Lower lobe of right lung (tissue), 2 donors: ENCODE measurements around the gene HOXC6. TPM values are rescaled to one million over a fixed set of nuclear protein-coding genes. Genes with fewer than 3 reads are reported as not detected.

Experiments
- ATAC-seq, 2 donors: fragments of 200-7000 bp; cut with Tn5 transposase; one replicate each; pipeline ENCODE4 v1.9.1; 2020 to 2022; ENCODE audit warnings: mild to moderate bottlenecking in 2 of 2, moderate library complexity in 2 of 2
- DNase-seq: peaks from one replicate; pipeline ENCODE4 v3.0.0-alpha.2; 2020
- H3K27ac ChIP-seq: fragments of 200-600 bp; one replicate; pipeline ENCODE4 v1.8.0; 2022
- H3K27me3 ChIP-seq: fragments of 200-600 bp; one replicate; pipeline ENCODE4 v1.8.0; 2022; ENCODE audit warnings: low read depth
- H3K36me3 ChIP-seq: fragments of 200-600 bp; one replicate; pipeline ENCODE4 v1.8.0; 2022; ENCODE audit warnings: mild to moderate bottlenecking
- H3K4me1 ChIP-seq: fragments of 200-600 bp; one replicate; pipeline ENCODE4 v1.8.0; 2022
- H3K4me3 ChIP-seq: fragments of 200-600 bp; one replicate; pipeline ENCODE4 v1.8.0; 2022; ENCODE audit warnings: mild to moderate bottlenecking
- H3K9me3 ChIP-seq: fragments of 200-600 bp; one replicate; pipeline ENCODE4 v1.8.0; 2022
- intact Hi-C: fragments of 100-400 bp; cut with DNase I; formaldehyde crosslinking; loops from one replicate; pipeline ENCODE4 v1.11.0; 2022
- total RNA-seq: library from RNA; stranded (reverse); fragmentation: NEBNext Ultra II Directional; extraction: Animal tissue kit (Norgen Biotek cat#: 25700); gene quantifications from one replicate; pipeline ENCODE4 v1.2.1, GENCODE V29; 2021
- TF ChIP-seq, protein P1 (sequence below): fragments of 200-600 bp; IDR thresholded peaks from one replicate; pipeline ENCODE4 v1.8.0; 2022; ENCODE audit warnings: antibody characterized with exemption, mild to moderate bottlenecking
- donor health status: DM: no; HTN: yes; CAD: no; lungs with severe emphysema.

Gene HOXC6
- total RNA-seq, 1 donor from 2014 or later: 0.50 TPM

GRCh38 chr12:53984901-53985691 is 43.1 kb upstream of the HOXC6 start, which contains the start of gene HOXC10:
TSS of gene HOXC10 (plus strand) at chr12:53985146. CDS start at chr12:53985260, 114 bp downstream.
- peak; percentile 55 to 59 for ATAC-seq
- no peak within 1 kb of the TSS for H3K27ac ChIP-seq
- peak; percentile 70 for DNase-seq
- H3K4me3 ChIP-seq: peak within 1 kb of the TSS; percentile 16
- H3K36me3 ChIP-seq: no peaks in the 10 kb centered on the region
- intact Hi-C loops: no loop called here
- no peaks in the 10 kb centered on the region for H3K9me3 ChIP-seq
- TF ChIP-seq, protein P1, sequence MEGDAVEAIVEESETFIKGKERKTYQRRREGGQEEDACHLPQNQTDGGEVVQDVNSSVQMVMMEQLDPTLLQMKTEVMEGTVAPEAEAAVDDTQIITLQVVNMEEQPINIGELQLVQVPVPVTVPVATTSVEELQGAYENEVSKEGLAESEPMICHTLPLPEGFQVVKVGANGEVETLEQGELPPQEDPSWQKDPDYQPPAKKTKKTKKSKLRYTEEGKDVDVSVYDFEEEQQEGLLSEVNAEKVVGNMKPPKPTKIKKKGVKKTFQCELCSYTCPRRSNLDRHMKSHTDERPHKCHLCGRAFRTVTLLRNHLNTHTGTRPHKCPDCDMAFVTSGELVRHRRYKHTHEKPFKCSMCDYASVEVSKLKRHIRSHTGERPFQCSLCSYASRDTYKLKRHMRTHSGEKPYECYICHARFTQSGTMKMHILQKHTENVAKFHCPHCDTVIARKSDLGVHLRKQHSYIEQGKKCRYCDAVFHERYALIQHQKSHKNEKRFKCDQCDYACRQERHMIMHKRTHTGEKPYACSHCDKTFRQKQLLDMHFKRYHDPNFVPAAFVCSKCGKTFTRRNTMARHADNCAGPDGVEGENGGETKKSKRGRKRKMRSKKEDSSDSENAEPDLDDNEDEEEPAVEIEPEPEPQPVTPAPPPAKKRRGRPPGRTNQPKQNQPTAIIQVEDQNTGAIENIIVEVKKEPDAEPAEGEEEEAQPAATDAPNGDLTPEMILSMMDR: no peak
- H3K27me3 ChIP-seq: peaks cover 99% of the 10 kb centered on the region
- peaks cover 23% of the 10 kb centered on the region for H3K4me1 ChIP-seq

GRCh38 chr12:53985692-53985993 is 42.6 kb upstream of the HOXC6 start:
- H3K27me3 ChIP-seq: peaks cover 100% of the 10 kb centered on the region
- H3K4me3 ChIP-seq: peak overlapping the region; percentile 16
- no peaks in the 10 kb centered on the region for H3K9me3 ChIP-seq
- H3K36me3 ChIP-seq: no peaks in the 10 kb centered on the region
- no peak for ATAC-seq
- H3K4me1 ChIP-seq: peaks cover 23% of the 10 kb centered on the region
- no peak for DNase-seq
- TF ChIP-seq, protein P1: no peak
- intact Hi-C loops: no loop called here
- no peak overlapping the region for H3K27ac ChIP-seq

- TF ChIP-seq, protein P1: no peak
- Histone ChIP-seq H3K27me3 (peaks cover 100% of the 10 kb centered on the region), H3K27ac (no peak overlapping the region), H3K4me1 (peaks cover 23% of the 10 kb centered on the region), H3K36me3 (no peaks in the 10 kb centered on the region), H3K4me3 (peak overlapping the region; percentile 16), H3K9me3 (no peaks in the 10 kb centered on the region)
- peak in 1 of 2 donors; percentile 38 for ATAC-seq
- intact Hi-C loops: no loop called here
- no peak for DNase-seq
These were observed 42.1 kb upstream of the HOXC6 start for GRCh38 chr12:53985994-53986685.

DNA sequence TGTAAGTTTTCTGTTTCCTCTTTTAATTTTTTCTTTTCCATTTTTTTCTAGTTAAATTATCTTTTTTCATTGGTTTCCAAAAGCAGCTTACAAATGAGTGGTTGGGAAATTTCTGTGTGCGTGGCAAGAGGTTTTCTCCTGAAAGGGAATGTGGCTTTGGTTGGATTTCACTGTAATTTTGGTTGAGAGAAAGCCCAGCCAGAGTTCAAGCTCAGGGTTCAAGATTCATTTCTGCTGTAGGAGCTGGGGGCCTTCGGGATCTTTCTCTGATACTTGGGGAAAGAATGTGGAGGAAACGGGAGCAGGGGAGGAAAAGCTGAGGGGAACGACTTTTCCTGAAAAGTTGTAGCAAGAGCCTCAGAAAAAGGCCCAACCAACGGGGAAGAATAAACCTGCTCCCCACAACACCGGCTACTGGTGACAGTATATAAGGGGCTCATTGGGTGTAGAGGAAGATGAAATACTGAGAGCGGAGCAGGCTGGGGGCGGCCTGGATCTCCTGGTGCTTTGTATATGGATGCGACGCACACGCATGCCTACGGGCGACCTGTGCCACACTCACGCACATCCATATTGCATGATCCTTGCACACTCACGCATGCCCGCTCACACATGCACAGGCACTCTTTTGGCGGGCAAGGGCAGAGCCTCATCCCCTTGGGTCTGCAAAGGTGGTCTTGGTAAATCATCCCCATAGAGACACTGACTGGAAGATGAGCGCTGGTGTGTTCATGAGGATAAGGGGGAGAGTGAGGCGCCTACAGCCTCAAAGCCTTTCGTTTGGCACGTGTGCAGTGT is 41.4 kb upstream of the HOXC6 start:
- peaks cover 23% of the 10 kb centered on the region for H3K4me1 ChIP-seq
- no peak for DNase-seq
- TF ChIP-seq, protein P1: no peak
- H3K27ac ChIP-seq: no peak overlapping the region
- H3K9me3 ChIP-seq: no peaks in the 10 kb centered on the region
- H3K4me3 ChIP-seq: no peak overlapping the region
- H3K36me3 ChIP-seq: no peaks in the 10 kb centered on the region
- ATAC-seq: no peak
- intact Hi-C loops: no loop called here
- peaks cover 100% of the 10 kb centered on the region for H3K27me3 ChIP-seq

DNA sequence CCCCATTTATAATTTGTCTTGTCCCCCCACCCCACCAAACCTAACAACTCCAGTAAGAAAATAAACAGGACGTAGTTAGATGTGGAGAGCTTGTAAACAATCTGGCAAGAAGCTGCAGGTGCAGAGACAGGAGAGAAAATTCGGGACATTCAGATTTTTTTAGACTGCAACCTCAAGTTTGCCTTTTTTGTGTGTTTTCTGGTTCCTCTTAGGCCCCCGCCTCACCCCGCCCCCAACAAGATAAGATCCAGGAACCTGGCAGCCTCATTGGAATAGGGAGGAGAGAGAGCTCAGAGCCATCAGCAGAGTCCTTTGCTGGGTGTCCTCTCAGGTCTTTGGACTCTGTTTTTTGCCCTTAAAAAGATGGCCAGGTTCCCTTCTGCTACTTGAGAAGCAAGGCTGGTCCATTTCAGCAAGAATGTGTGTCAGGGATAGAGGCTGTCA is 40.4 kb upstream of the HOXC6 start:
- intact Hi-C loops: no loop called here
- Histone ChIP-seq H3K9me3 (no peaks in the 10 kb centered on the region), H3K36me3 (no peaks in the 10 kb centered on the region), H3K4me3 (no peak overlapping the region), H3K4me1 (peaks cover 23% of the 10 kb centered on the region), H3K27ac (no peak overlapping the region), H3K27me3 (peaks cover 100% of the 10 kb centered on the region)
- TF ChIP-seq, protein P1: no peak
- no peak for DNase-seq
- no peak for ATAC-seq
